AG04450 (cell line): ENCODE data around the gene PPP2R1B. TPM values are rescaled to one million over a fixed set of nuclear protein-coding genes. Genes with fewer than 3 reads are reported as not detected.

Experiments used
- CTCF ChIA-PET: fragments of 300-600, 350-600 bp; formaldehyde crosslinking; extraction: SDS; loops from one replicate; lab custom pipeline; 2022; ENCODE audit warnings: antibody characterized with exemption, inconsistent platforms; lab: Charles Lee
- POLR2A ChIA-PET: fragments of 350-600 bp; formaldehyde crosslinking; extraction: SDS; loops from one replicate; lab custom pipeline; 2021; ENCODE audit warnings: antibody characterized with exemption, inconsistent platforms; lab: Yijun Ruan, JAX
- DNase-seq: peaks from one replicate; pipeline ENCODE4 v3.0.0-alpha.2; 2011; ENCODE audit warnings: low read depth, low spot score
- H3K27ac ChIP-seq: one replicate; pipeline ENCODE4 v1.5.1; 2012; ENCODE audit warnings: low read depth, low read length, control low read depth
- H3K27me3 ChIP-seq: one replicate; pipeline ENCODE4 v1.6.0; 2012; ENCODE audit warnings: low read length; ENCODE audit not compliant: control insufficient read depth, insufficient read depth
- H3K4me3 ChIP-seq: 2 replicates; pipeline ENCODE4 v1.5.1; 2011; ENCODE audit warnings: mild to moderate bottlenecking, low read depth, low read length, control low read depth
- H3K9me3 ChIP-seq: 2 replicates; pipeline ENCODE4 v1.5.1; 2012; ENCODE audit warnings: low read length; ENCODE audit not compliant: control insufficient read depth, insufficient read depth
- CTCF ChIP-seq: IDR thresholded peaks from 2 replicates; pipeline ENCODE4 v1.5.1; 2011; ENCODE audit warnings: low read depth, low read length, control low read depth, inconsistent platforms
- polyA plus RNA-seq: library from polyadenylated mRNA; depleted of rRNA; stranded (reverse); fragments of >200 nt; gene quantifications from 2 replicates; pipeline ENCODE4 v1.2.3, GENCODE V29; 2011

The PPP2R1B gene
- polyA plus RNA-seq, 1 experiment = 44.9 TPM

DNA sequence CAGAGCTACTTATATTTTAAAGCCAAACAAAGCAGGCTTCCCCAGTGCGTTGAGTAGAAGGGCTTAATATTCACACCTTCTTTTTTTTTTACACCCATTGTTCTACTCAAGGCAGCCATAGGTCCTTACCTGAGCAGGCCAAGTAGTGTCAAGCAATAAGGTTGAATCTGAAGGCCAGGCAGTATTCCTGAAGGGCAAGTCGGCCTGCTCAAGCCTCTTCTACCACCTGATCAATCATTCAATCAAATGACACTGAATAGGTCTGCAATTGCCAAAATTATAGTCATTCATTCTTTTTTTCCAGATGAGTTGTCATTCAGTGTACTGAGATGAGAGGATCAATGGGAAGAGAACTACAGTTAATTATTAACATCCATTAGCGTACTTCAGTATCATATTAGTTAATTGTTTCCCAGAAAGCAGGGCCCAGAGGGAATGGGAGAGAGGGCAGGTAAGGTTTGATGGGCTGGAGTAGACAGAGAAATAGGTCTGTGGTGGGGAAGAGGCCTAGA, 11.9 kb upstream of the PPP2R1B start:
- ChIA-PET CTCF (interaction anchor here (0.6 to 5.6 kb wide), 21 partner anchors 9 to 323 kb away, joined by 3 to 65 read pairs (median 6); partner anchors contain the start of genes ALG9, PPP2R1B and SIK2), POLR2A (no interaction called here)
- no peak for TF ChIP-seq CTCF
- Histone ChIP-seq H3K27me3 (no peaks in the 10 kb centered on the region), H3K4me3 (no peak overlapping the region), H3K27ac (no peak overlapping the region), H3K9me3 (no peaks in the 10 kb centered on the region)
- no peak for DNase-seq

DNA sequence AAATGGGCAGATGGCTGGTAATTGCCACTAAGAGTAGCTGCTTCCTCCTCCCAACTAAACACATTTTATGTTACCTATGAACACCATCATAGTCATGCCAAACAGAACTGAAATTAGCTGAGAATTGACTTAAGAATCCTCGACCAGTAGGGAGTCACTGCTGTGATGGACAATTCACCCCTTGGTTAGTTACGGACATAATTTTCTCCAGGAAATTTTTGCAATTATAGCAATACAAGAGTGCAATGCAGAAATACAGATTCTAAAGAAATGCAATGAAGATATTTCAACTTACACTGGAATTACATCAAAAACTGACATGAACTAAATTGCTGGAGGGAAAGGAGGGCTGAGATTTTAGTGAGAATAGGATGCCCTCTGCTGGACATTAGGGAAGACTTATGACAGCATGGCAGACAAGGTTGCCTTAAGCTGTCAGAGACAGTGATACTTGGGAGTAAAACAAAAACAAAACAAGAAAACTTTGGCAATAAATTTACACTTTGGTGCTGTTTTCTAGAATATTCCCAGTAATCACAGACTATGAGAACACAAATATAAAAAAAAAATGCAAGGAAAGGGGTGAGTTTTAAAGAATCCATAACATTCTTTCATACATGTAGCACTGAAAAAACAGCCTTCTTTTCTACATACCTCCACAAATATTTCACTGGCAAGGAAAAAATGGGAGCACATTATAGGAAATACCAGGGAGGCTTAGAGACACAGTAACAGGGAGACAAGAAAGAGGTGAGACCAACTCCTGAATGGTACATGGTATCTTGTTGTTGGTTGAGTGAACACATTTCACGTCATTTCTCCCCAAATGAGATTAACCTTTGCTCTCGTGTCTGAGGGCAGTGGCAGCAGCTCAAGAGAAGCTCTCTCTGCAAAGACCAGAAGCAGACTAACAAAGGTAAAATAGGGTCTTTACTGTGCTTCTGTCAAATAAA, 11.2 kb upstream of the PPP2R1B start:
- Histone ChIP-seq H3K27ac (no peak overlapping the region), H3K27me3 (no peaks in the 10 kb centered on the region), H3K4me3 (no peak overlapping the region), H3K9me3 (no peaks in the 10 kb centered on the region)
- peak; percentile 63 for DNase-seq
- peak; percentile 79 for TF ChIP-seq CTCF
- POLR2A ChIA-PET = no interaction called here
- CTCF ChIA-PET = interaction anchor here (0.6 to 5.6 kb wide), 53 partner anchors 9 to 1113 kb away, joined by 3 to 65 read pairs (median 5); partner anchors contain the start of genes ALG9, PPP2R1B and SIK2

GRCh38 chr11:111776398-111777093, 10.4 kb upstream of the PPP2R1B start:
- POLR2A ChIA-PET = no interaction called here
- H3K4me3 ChIP-seq = no peak overlapping the region
- no peaks in the 10 kb centered on the region for H3K27me3 ChIP-seq
- no peak for DNase-seq
- no peak overlapping the region for H3K27ac ChIP-seq
- CTCF ChIA-PET = interaction anchor here (0.6 to 5.6 kb wide), 40 partner anchors 8 to 486 kb away, joined by 3 to 65 read pairs (median 5); partner anchors contain the start of genes PPP2R1B and SIK2
- TF ChIP-seq CTCF = no peak
- H3K9me3 ChIP-seq = no peaks in the 10 kb centered on the region

GRCh38 chr11:111774955-111775710, 8.9 kb upstream of the PPP2R1B start:
- H3K27ac ChIP-seq = no peak overlapping the region
- TF ChIP-seq CTCF = no peak
- no peak overlapping the region for H3K4me3 ChIP-seq
- no peaks in the 10 kb centered on the region for H3K27me3 ChIP-seq
- no peak for DNase-seq
- ChIA-PET CTCF (interaction anchor here (0.6 to 5.6 kb wide), 10 partner anchors 11 to 298 kb away, joined by 3 to 65 read pairs (median 16); partner anchors contain the start of genes PPP2R1B and SIK2), POLR2A (no interaction called here)
- H3K9me3 ChIP-seq = no peaks in the 10 kb centered on the region
